Stomach (tissue), 4 donors: Measurements from ENCODE around the gene DOCK4.

Experiments used
- EP300 ChIP-seq: sonication (generic); formaldehyde crosslinking; IDR thresholded peaks from one replicate; pipeline ENCODE4 v1.6.1; 2017; ENCODE audit warnings: antibody characterized with exemption
- TF ChIP-seq, protein P1 (sequence below), 7 experiments: fragments of 450-650 bp in 4 of 7; fragments of 200-600 bp in 3 of 7; sonication (generic) in 3 of 7; IDR thresholded peaks; one replicate each; pipeline ENCODE4 v1.5.1; 2016 to 2019; ENCODE audit warnings: antibody characterized with exemption in 7 of 7, control low read depth in 2 of 7, mild to moderate bottlenecking in 1 of 7

DNA sequence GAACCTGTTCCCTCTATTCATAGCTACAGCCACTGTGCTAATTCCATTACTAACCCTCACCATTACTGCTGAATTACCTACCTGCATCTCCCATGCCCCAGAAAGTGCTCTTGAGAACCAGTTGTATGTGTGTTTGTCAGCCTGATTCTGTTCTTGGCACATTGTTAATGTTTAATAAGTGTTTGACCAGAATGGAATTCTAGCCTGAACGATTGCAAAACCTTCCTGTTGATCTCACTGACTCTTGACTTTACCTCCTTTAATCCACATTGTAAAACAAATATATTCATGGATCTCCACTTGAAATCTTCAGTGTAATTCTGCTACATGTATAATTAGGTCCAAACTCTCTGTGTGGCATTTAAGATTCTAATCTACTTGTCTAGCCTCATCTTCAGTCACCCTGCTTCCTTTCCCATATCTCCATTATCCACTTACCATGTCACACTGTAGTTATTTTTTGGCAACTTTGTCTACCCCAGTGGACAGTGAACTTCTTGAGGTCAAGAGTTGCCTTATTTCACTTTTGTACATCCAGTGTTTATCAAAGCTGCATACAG is 5.2 kb upstream of the DOCK4 start:
- TF ChIP-seq, protein P1, sequence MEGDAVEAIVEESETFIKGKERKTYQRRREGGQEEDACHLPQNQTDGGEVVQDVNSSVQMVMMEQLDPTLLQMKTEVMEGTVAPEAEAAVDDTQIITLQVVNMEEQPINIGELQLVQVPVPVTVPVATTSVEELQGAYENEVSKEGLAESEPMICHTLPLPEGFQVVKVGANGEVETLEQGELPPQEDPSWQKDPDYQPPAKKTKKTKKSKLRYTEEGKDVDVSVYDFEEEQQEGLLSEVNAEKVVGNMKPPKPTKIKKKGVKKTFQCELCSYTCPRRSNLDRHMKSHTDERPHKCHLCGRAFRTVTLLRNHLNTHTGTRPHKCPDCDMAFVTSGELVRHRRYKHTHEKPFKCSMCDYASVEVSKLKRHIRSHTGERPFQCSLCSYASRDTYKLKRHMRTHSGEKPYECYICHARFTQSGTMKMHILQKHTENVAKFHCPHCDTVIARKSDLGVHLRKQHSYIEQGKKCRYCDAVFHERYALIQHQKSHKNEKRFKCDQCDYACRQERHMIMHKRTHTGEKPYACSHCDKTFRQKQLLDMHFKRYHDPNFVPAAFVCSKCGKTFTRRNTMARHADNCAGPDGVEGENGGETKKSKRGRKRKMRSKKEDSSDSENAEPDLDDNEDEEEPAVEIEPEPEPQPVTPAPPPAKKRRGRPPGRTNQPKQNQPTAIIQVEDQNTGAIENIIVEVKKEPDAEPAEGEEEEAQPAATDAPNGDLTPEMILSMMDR (IDR thresholded peaks at IDR 0.05): no peak
- TF ChIP-seq EP300: no peak
